GM12878 (cell line): ENCODE results near the gene AP3D1. TPM values are rescaled to one million over a fixed set of nuclear protein-coding genes. Genes with fewer than 3 reads are reported as not detected.

ENCODE experiments used
- ATAC-seq: fragments of 200-7000 bp; cut with Tn5 transposase; 3 replicates; pipeline ENCODE4 v1.9.1; 2020; ENCODE audit warnings: mild to moderate bottlenecking, moderate library complexity
- BruUV-seq: library from RNA; stranded (reverse); fragments of 400-500 nt; replicated peaks from 2 replicates; lab custom pipeline; 2021; lab: Mats Ljungman, UMichigan
- CTCF ChIA-PET: fragments of 300-600 bp; sonication (Branson Sonifier 250); formaldehyde crosslinking; extraction: SDS; loops from one replicate; lab custom pipeline; 2021; ENCODE audit warnings: inconsistent platforms; lab: Yijun Ruan, JAX
- POLR2A ChIA-PET: fragments of 350-600 bp; formaldehyde crosslinking; extraction: SDS; loops from one replicate; lab custom pipeline; 2021; ENCODE audit warnings: inconsistent platforms; lab: Charles Lee
- RAD21 ChIA-PET: fragments of 300-600 bp; sonication (Branson Sonifier 250); formaldehyde crosslinking; loops from one replicate; lab custom pipeline; 2023; ENCODE audit warnings: antibody characterized with exemption; ENCODE audit not compliant: unreplicated experiment; lab: Charles Lee
- SMC1A ChIA-PET: fragments of 300-600 bp; sonication (Branson Sonifier 250); formaldehyde crosslinking; loops from one replicate; lab custom pipeline; 2023; ENCODE audit not compliant: unreplicated experiment, uncharacterized antibody; lab: Charles Lee
- DNase-seq: peaks from one replicate; pipeline ENCODE4 v3.0.0-alpha.2; 2011; ENCODE audit warnings: low read depth, low spot score
- FAIRE-seq: peaks from 3 replicates; lab custom pipeline; 2011; peaks lifted over from hg19 to GRCh38; lab: Jason Lieb, UNC
- H2AFZ ChIP-seq: 2 replicates; pipeline ENCODE4 v1.6.0; 2011; ENCODE audit warnings: low read depth, low read length, control low read depth; ENCODE audit not compliant: control insufficient read depth
- H3K27ac ChIP-seq: 2 replicates; pipeline ENCODE4 v1.5.1; 2011; ENCODE audit warnings: control low read depth; ENCODE audit not compliant: control insufficient read depth, insufficient read depth
- H3K27me3 ChIP-seq, 2 experiments: replicated peaks in 1 of 2; 2 replicates each; pipeline versions ENCODE4 v1.6.0 to v1.6.1; 2011; ENCODE audit warnings: low read length in 1 of 2; ENCODE audit not compliant: control insufficient read depth in 2 of 2, insufficient read depth in 2 of 2
- H3K36me3 ChIP-seq, 2 experiments: 2 replicates each; pipeline ENCODE4 v1.5.1; 2011; ENCODE audit warnings: low read length in 1 of 2; ENCODE audit not compliant: control insufficient read depth in 2 of 2, insufficient read depth in 2 of 2
- H3K4me1 ChIP-seq: 2 replicates; pipeline ENCODE4 v1.6.1; 2011; ENCODE audit warnings: mild to moderate bottlenecking, low read length, moderate library complexity, mixed read lengths; ENCODE audit not compliant: control insufficient read depth, insufficient read depth
- H3K4me2 ChIP-seq: 2 replicates; pipeline ENCODE4 v1.6.0; 2011; ENCODE audit warnings: control low read depth; ENCODE audit not compliant: control insufficient read depth, insufficient read depth
- H3K4me3 ChIP-seq: fragments of 200-600 bp; sonication (generic); 2 replicates; pipeline ENCODE4 v1.5.1; 2016
- H3K79me2 ChIP-seq: 2 replicates; pipeline ENCODE4 v1.6.0; 2011; ENCODE audit warnings: low read length; ENCODE audit not compliant: control insufficient read depth, insufficient read depth
- H3K9ac ChIP-seq: 2 replicates; pipeline ENCODE4 v1.8.0; 2011; ENCODE audit warnings: low read length, control low read depth, mixed read lengths; ENCODE audit not compliant: control insufficient read depth, insufficient read depth
- H3K9me3 ChIP-seq: replicated peaks from 3 replicates; pipeline ENCODE4 v1.5.1; 2011; ENCODE audit warnings: mild to moderate bottlenecking, low read length; ENCODE audit not compliant: control insufficient read depth, insufficient read depth
- H4K20me1 ChIP-seq: 2 replicates; pipeline ENCODE4 v1.6.0; 2011; ENCODE audit not compliant: control insufficient read depth, insufficient read depth
- CREM ChIP-seq: IDR thresholded peaks from 2 replicates; pipeline ENCODE4 v1.6.1; 2014; ENCODE audit warnings: antibody characterized with exemption, low read depth
- CUX1 ChIP-seq: IDR thresholded peaks from 2 replicates; pipeline ENCODE4 v1.6.1; 2012; ENCODE audit warnings: improper control_type of control experiment, low read depth, low read length; ENCODE audit not compliant: insufficient replicate concordance
- DPF2 ChIP-seq: fragments of 450-650 bp; IDR thresholded peaks from 2 replicates; pipeline ENCODE4 v1.6.1; 2017; ENCODE audit warnings: mild to moderate bottlenecking
- E4F1 ChIP-seq: fragments of 450-650 bp; IDR thresholded peaks from 2 replicates; pipeline ENCODE4 v1.6.1; 2018; ENCODE audit warnings: borderline replicate concordance, mild to moderate bottlenecking; ENCODE audit not compliant: partially characterized antibody
- EP300 ChIP-seq, 2 experiments: fragments of 150-350 bp in 1 of 2; IDR thresholded peaks; 2 replicates each; pipeline ENCODE4 v1.6.1; 2011 to 2012; ENCODE audit warnings: low read depth in 2 of 2, low read length in 2 of 2, borderline replicate concordance in 1 of 2, improper control_type of control experiment in 1 of 2, inconsistent platforms in 1 of 2; ENCODE audit not compliant: control insufficient read depth in 1 of 2
- NFYA ChIP-seq: IDR thresholded peaks from 2 replicates; pipeline ENCODE4 v1.6.1; 2011; ENCODE audit warnings: low read depth, mild to moderate bottlenecking, low read length, improper control_type of control experiment, borderline replicate concordance
- NR2C2 ChIP-seq: IDR thresholded peaks from 2 replicates; pipeline ENCODE4 v1.6.1; 2011; ENCODE audit warnings: borderline replicate concordance, low read depth; ENCODE audit not compliant: control insufficient read depth, insufficient read length
- RAD21 ChIP-seq: IDR thresholded peaks from 2 replicates; pipeline ENCODE4 v1.6.1; 2011; ENCODE audit warnings: mild to moderate bottlenecking, low read depth, low read length, moderate library complexity; ENCODE audit not compliant: insufficient read depth
- SMC3 ChIP-seq: IDR thresholded peaks from 2 replicates; pipeline ENCODE4 v1.6.1; 2011; ENCODE audit warnings: low read length, improper control_type of control experiment, borderline replicate concordance
- TCF7 ChIP-seq: IDR thresholded peaks from 2 replicates; pipeline ENCODE4 v1.6.1; 2014; ENCODE audit warnings: antibody characterized with exemption, borderline replicate concordance
- WGBS: methylation state at CpG from one replicate; pipeline ENCODE4 v1.1.6; 2016; ENCODE audit warnings: low lambda C conversion rate; ENCODE audit not compliant: insufficient replicate concordance, insufficient coverage; ENCODE audit errors: missing lambda C conversion rate; 5-methylcytosine and 5-hydroxymethylcytosine counted together
- in situ Hi-C: fragments of 300-500 bp; cut with MboI; formaldehyde crosslinking; loops from 9 replicates; pipeline ENCODE4 v1.14.3; 2018; ENCODE audit warnings: mixed read lengths
- intact Hi-C: fragments of 100-400 bp; cut with micrococcal nuclease; formaldehyde crosslinking; loops from one replicate; pipeline ENCODE4 v1.14.2; 2022; ENCODE audit not compliant: unreplicated experiment
- polyA plus RNA-seq, 11 experiments: library from polyadenylated mRNA; depleted of rRNA in 4 of 11; unstranded in 6 of 11; stranded (reverse) in 5 of 11; fragments of >200 nt; fragmentation: Nextera tagmentation in 4 of 11; fragmentation: Illumina TruSeq in 1 of 11; extraction: Ambion mirVana in 4 of 11; extraction: Trizol in 1 of 11; gene quantifications; 1 replicate in 1 of 11; 2 replicates in 10 of 11; pipeline versions ENCODE4 v1.2.1 to v1.2.3, GENCODE V29; 2011 to 2016; ENCODE audit warnings: inconsistent platforms in 2 of 11, missing spikeins in 2 of 11, low read depth in 1 of 11
- total RNA-seq, 4 experiments: library from RNA; depleted of rRNA in 3 of 4; stranded (reverse); fragments of >200 nt in 3 of 4; fragmentation: Illumina TruSeq in 1 of 4; extraction: Trizol in 1 of 4; gene quantifications; 2 replicates each; pipeline versions ENCODE4 v1.2.1 to v1.2.3, GENCODE V29; 2013 to 2021
- TF ChIP-seq, protein P1 (sequence below): fragments of 450-650 bp; IDR thresholded peaks from 2 replicates; pipeline ENCODE4 v1.6.1; 2018; ENCODE audit warnings: mild to moderate bottlenecking, low read depth, moderate library complexity; ENCODE audit not compliant: partially characterized antibody

The AP3D1 gene
- total and polyA plus RNA-seq, 10 of the 15 experiments (the other 5 are each of a cell fraction or from before 2014, with no cell fraction given) = 1.5 to 108 (median 59.1) TPM

GRCh38 chr19:2087621-2088100 is 63.7 kb downstream of the AP3D1 start:
- TSS peak; percentile 44 for BruUV-seq
- FAIRE-seq (no peak), ATAC-seq (peak; percentile 21), DNase-seq (peak; percentile 83)
- CTCF ChIA-PET = interaction anchor here (0.9 to 1.9 kb wide), 9 partner anchors 10 to 157 kb away, joined by 3 to 7 read pairs (median 3); no protein-coding TSS in a partner anchor
- H3K4me2 ChIP-seq = peak overlapping the region; percentile 36
- SMC1A ChIA-PET = interaction anchor here (0.6 to 2.2 kb wide), 3 partner anchors 36 to 366 kb away, joined by 3 to 12 read pairs (median 3); no protein-coding TSS in a partner anchor
- POLR2A ChIA-PET = interaction anchor here (0.5 to 3.8 kb wide), 6 partner anchors 26 to 191 kb away, joined by 3 to 38 read pairs (median 4); partner anchors contain the start of gene MKNK2
- RAD21 ChIA-PET = interaction anchor here (0.6 to 2.1 kb wide), 10 partner anchors 8 to 191 kb away, joined by 3 to 5 read pairs (median 4); partner anchors contain the start of gene AP3D1
- no peaks in the 10 kb centered on the region for H3K9me3 ChIP-seq
- H3K9ac ChIP-seq = peak overlapping the region; percentile 79
- 0% methylated on average over 14 of the region's 14 CpGs for WGBS
- intact Hi-C loops (loop anchor here (5.0 kb wide), 2 partner anchors 80 to 535 kb away; no protein-coding TSS in a partner anchor), in situ Hi-C loops (loop anchor here (10.0 kb wide), 1 partner anchor 823 kb away; the partner anchor contains the start of gene CIRBP)
- H3K4me1 ChIP-seq = peaks cover 52% of the 10 kb centered on the region
- no peak overlapping the region for H2AFZ ChIP-seq
- no peaks in the 10 kb centered on the region; a peak in 2 of 4 replicates for H3K36me3 ChIP-seq
- peaks cover 77% of the 10 kb centered on the region for H3K79me2 ChIP-seq
- no peaks in the 10 kb centered on the region for H3K27me3 ChIP-seq
- no peaks in the 10 kb centered on the region for H4K20me1 ChIP-seq
- H3K27ac ChIP-seq = peak overlapping the region; percentile 93
- H3K4me3 ChIP-seq = peak overlapping the region; percentile 49; the same call in 1 of the 2 replicates
- TF ChIP-seq E4F1 = no peak
- peak in 1 of 2 experiments; percentile 41; a peak in 1 of 4 replicates for TF ChIP-seq EP300 (IDR thresholded peaks at IDR 0.05; ENCODE audit: borderline replicate concordance in 1 of 2, control insufficient read depth in 1 of 2, low read depth in 2 of 2, low read length in 2 of 2)
- TF ChIP-seq RAD21 = 0 out of 2 replicates have a peak, but pooled peaks have one; percentile 7
- TF ChIP-seq NFYA = no peak
- peak; percentile 26; the same call in 1 of the 2 replicates for TF ChIP-seq CREM
- TF ChIP-seq, protein P1, sequence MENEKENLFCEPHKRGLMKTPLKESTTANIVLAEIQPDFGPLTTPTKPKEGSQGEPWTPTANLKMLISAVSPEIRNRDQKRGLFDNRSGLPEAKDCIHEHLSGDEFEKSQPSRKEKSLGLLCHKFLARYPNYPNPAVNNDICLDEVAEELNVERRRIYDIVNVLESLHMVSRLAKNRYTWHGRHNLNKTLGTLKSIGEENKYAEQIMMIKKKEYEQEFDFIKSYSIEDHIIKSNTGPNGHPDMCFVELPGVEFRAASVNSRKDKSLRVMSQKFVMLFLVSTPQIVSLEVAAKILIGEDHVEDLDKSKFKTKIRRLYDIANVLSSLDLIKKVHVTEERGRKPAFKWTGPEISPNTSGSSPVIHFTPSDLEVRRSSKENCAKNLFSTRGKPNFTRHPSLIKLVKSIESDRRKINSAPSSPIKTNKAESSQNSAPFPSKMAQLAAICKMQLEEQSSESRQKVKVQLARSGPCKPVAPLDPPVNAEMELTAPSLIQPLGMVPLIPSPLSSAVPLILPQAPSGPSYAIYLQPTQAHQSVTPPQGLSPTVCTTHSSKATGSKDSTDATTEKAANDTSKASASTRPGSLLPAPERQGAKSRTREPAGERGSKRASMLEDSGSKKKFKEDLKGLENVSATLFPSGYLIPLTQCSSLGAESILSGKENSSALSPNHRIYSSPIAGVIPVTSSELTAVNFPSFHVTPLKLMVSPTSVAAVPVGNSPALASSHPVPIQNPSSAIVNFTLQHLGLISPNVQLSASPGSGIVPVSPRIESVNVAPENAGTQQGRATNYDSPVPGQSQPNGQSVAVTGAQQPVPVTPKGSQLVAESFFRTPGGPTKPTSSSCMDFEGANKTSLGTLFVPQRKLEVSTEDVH = no peak
- peak; percentile 38; the same call in 1 of the 2 replicates for TF ChIP-seq DPF2
- peak; percentile 20; the same call in 1 of the 2 replicates for TF ChIP-seq SMC3
- TF ChIP-seq TCF7 = no peak
- TF ChIP-seq NR2C2 = no peak
- TF ChIP-seq CUX1 = no peak
